PC-3 (cell line): Measurements from ENCODE around the gene PML. TPM values are rescaled to one million over a fixed set of nuclear protein-coding genes. Genes with fewer than 3 reads are reported as not detected.
A peak's percentile ranks its signal among the peaks of the same experiment; 100 is the strongest.

ENCODE experiments used
- ATAC-seq: fragments of 200-7000 bp; cut with Tn5 transposase; 2 replicates; pipeline ENCODE4 v1.9.1; 2020; ENCODE audit warnings: mild to moderate bottlenecking, moderate library complexity
- BruUV-seq: library from RNA; stranded (reverse); fragments of 400-500 nt; replicated peaks from 2 replicates; lab custom pipeline; 2021; lab: Mats Ljungman, UMichigan
- CTCF ChIA-PET: fragments of 300-600 bp; sonication (Branson Sonifier 250); formaldehyde crosslinking; loops from one replicate; lab custom pipeline; 2022; ENCODE audit warnings: antibody characterized with exemption; lab: Charles Lee
- POLR2A ChIA-PET: fragments of 300-600 bp; sonication (Branson Sonifier 250); formaldehyde crosslinking; loops from one replicate; lab custom pipeline; 2022; ENCODE audit warnings: antibody characterized with exemption; ENCODE audit not compliant: unreplicated experiment; lab: Charles Lee
- DNase-seq: peaks from one replicate; pipeline ENCODE4 v3.0.0-alpha.2; 2015
- H2AFZ ChIP-seq: fragments of 300-600 bp; sonication (generic); 2 replicates; pipeline ENCODE4 v1.6.0; 2016; ENCODE audit warnings: antibody characterized with exemption, low read length
- H3F3A ChIP-seq: fragments of 300-600 bp; sonication (generic); one replicate; pipeline ENCODE4 v1.6.0; 2017; ENCODE audit warnings: antibody characterized with exemption, low read length, control low read depth, mild to moderate bottlenecking; ENCODE audit not compliant: unreplicated experiment
- H3K27ac ChIP-seq: fragments of 300-600 bp; sonication (generic); 2 replicates; pipeline ENCODE4 v1.5.1; 2016; ENCODE audit warnings: mild to moderate bottlenecking, low read length
- H3K27me3 ChIP-seq: fragments of 300-600 bp; sonication (generic); 2 replicates; pipeline ENCODE4 v1.6.1; 2016; ENCODE audit warnings: low read length, mixed read lengths
- H3K36me3 ChIP-seq: fragments of 300-600 bp; sonication (generic); 2 replicates; pipeline ENCODE4 v1.6.1; 2016; ENCODE audit warnings: low read depth, mixed run types, low read length, mixed read lengths
- H3K4me1 ChIP-seq: fragments of 300-600 bp; sonication (generic); 2 replicates; pipeline ENCODE4 v1.5.1; 2016; ENCODE audit warnings: low read length; ENCODE audit not compliant: insufficient read depth
- H3K4me2 ChIP-seq: fragments of 300-600 bp; sonication (generic); 2 replicates; pipeline ENCODE4 v1.6.0; 2016; ENCODE audit warnings: low read length
- H3K4me3 ChIP-seq: fragments of 300-600 bp; sonication (generic); 2 replicates; pipeline ENCODE4 v1.5.1; 2016; ENCODE audit warnings: mild to moderate bottlenecking, low read length, mixed read lengths
- H3K79me2 ChIP-seq: fragments of 300-600 bp; sonication (generic); 2 replicates; pipeline ENCODE4 v1.6.1; 2017; ENCODE audit warnings: low read length, mixed read lengths
- H3K9ac ChIP-seq: fragments of 300-600 bp; sonication (generic); 2 replicates; pipeline ENCODE4 v1.6.0; 2016; ENCODE audit warnings: mild to moderate bottlenecking, low read length
- H3K9me2 ChIP-seq: fragments of 300-600 bp; sonication (generic); replicated peaks from 2 replicates; pipeline ENCODE4 v1.6.1; 2016; ENCODE audit warnings: mixed run types, low read length, mixed read lengths
- H3K9me3 ChIP-seq: fragments of 300-600 bp; sonication (generic); 2 replicates; pipeline ENCODE4 v1.6.1; 2016; ENCODE audit warnings: low read length, mixed read lengths
- H4K20me1 ChIP-seq: fragments of 300-600 bp; sonication (generic); 2 replicates; pipeline ENCODE4 v1.6.1; 2016; ENCODE audit warnings: low read length, mixed read lengths
- CTCF ChIP-seq: fragments of 300-600 bp; sonication (generic); conservative IDR thresholded peaks from 2 replicates; pipeline ENCODE4 v1.5.1; 2017; ENCODE audit warnings: antibody characterized with exemption, low read depth, mild to moderate bottlenecking, low read length
- EZH2 ChIP-seq: fragments of 300-600 bp; sonication (generic); IDR thresholded peaks from one replicate; pipeline ENCODE4 v1.6.1; 2017; ENCODE audit warnings: antibody characterized with exemption, mild to moderate bottlenecking, low read length; ENCODE audit not compliant: unreplicated experiment
- EZH2phosphoT487 ChIP-seq: fragments of 300-600 bp; sonication (generic); IDR thresholded peaks from 2 replicates; pipeline ENCODE4 v1.6.1; 2018; ENCODE audit warnings: mild to moderate bottlenecking, antibody characterized with exemption, low read length, borderline replicate concordance
- intact Hi-C: fragments of 100-400 bp; cut with micrococcal nuclease; formaldehyde crosslinking; loops from 2 replicates; pipeline ENCODE4 v1.9.0; 2023
- total RNA-seq: library from RNA; depleted of rRNA; stranded (reverse); fragments of >200 nt; gene quantifications from 2 replicates; pipeline ENCODE4 v1.2.3, GENCODE V29; 2014

The PML gene
- total RNA-seq, 1 experiment from 2014 or later: 18.7 TPM

GRCh38 chr15:74040109-74040850 lies 45.8 kb downstream of the PML start:
- ATAC-seq: peak; percentile 67
- Histone ChIP-seq H3K27ac (no peak overlapping the region), H3K79me2 (no peaks in the 10 kb centered on the region), H3K4me1 (peaks cover 8% of the 10 kb centered on the region; the same call in 1 of the 2 replicates), H3K4me3 (no peak overlapping the region), H3K4me2 (no peak overlapping the region), H3F3A (no peaks in the 10 kb centered on the region), H3K9me2 (no peaks in the 10 kb centered on the region), H3K9ac (no peak overlapping the region), H3K9me3 (no peaks in the 10 kb centered on the region), H4K20me1 (no peaks in the 10 kb centered on the region), H3K36me3 (no peaks in the 10 kb centered on the region), H2AFZ (no peak overlapping the region), H3K27me3 (no peaks in the 10 kb centered on the region)
- DNase-seq: peak; percentile 44
- no TSS peak for BruUV-seq
- ChIA-PET POLR2A (no interaction called here), CTCF (interaction anchor here (0.6 to 1.2 kb wide), 3 partner anchors 67 to 279 kb away, joined by 3 to 8 read pairs (median 3); no protein-coding TSS in a partner anchor)
- intact Hi-C loops: no loop called here
- TF ChIP-seq CTCF (no peak), EZH2 (no peak), EZH2phosphoT487 (no peak)

- Histone ChIP-seq H3K36me3 (no peaks in the 10 kb centered on the region), H3K27ac (no peak overlapping the region), H2AFZ (no peak overlapping the region), H3K4me1 (peaks cover 8% of the 10 kb centered on the region; the same call in 1 of the 2 replicates), H3K27me3 (no peaks in the 10 kb centered on the region), H3F3A (no peaks in the 10 kb centered on the region), H4K20me1 (no peaks in the 10 kb centered on the region), H3K79me2 (no peaks in the 10 kb centered on the region), H3K9ac (no peak overlapping the region), H3K4me2 (no peak overlapping the region), H3K9me2 (no peaks in the 10 kb centered on the region), H3K4me3 (no peak overlapping the region), H3K9me3 (no peaks in the 10 kb centered on the region)
- ATAC-seq (no peak), DNase-seq (no peak)
- CTCF ChIA-PET: interaction anchor here (1.2 kb wide), 1 partner anchor 68 kb away, joined by 8 read pairs; no protein-coding TSS in a partner anchor
- intact Hi-C loops: no loop called here
- TF ChIP-seq CTCF (no peak), EZH2 (no peak), EZH2phosphoT487 (no peak)
- BruUV-seq: no TSS peak
- POLR2A ChIA-PET: no interaction called here
These were observed 46.8 kb downstream of the PML start for GRCh38 chr15:74041311-74041756.

- no peak overlapping the region for H3K4me3 ChIP-seq
- no peak overlapping the region for H3K9ac ChIP-seq
- H2AFZ ChIP-seq: no peak overlapping the region
- H4K20me1 ChIP-seq: no peaks in the 10 kb centered on the region
- H3K36me3 ChIP-seq: no peaks in the 10 kb centered on the region
- H3K27me3 ChIP-seq: no peaks in the 10 kb centered on the region
- intact Hi-C loops: no loop called here
- peaks cover 8% of the 10 kb centered on the region; the same call in 1 of the 2 replicates for H3K4me1 ChIP-seq
- H3F3A ChIP-seq: no peaks in the 10 kb centered on the region
- no peak overlapping the region for H3K27ac ChIP-seq
- no peaks in the 10 kb centered on the region for H3K9me2 ChIP-seq
- no peak for ATAC-seq
- TF ChIP-seq EZH2 (no peak), EZH2phosphoT487 (no peak), CTCF (no peak)
- POLR2A ChIA-PET: no interaction called here
- no peaks in the 10 kb centered on the region for H3K79me2 ChIP-seq
- CTCF ChIA-PET: no interaction called here
- H3K4me2 ChIP-seq: no peak overlapping the region
- H3K9me3 ChIP-seq: no peaks in the 10 kb centered on the region
- no TSS peak for BruUV-seq
- DNase-seq: no peak
These were observed 47.4 kb downstream of the PML start for GRCh38 chr15:74041777-74042435.
